ENCODE results near the gene GRB2. TPM values are rescaled to one million over a fixed set of nuclear protein-coding genes. Genes with fewer than 3 reads are reported as not detected.
A peak's percentile ranks its signal among the peaks of the same experiment; 100 is the strongest.

The GRB2 gene
- total and polyA plus RNA-seq, 5 donors from 2014 or later, result 131 to 152 (median 141) TPM

DNA sequence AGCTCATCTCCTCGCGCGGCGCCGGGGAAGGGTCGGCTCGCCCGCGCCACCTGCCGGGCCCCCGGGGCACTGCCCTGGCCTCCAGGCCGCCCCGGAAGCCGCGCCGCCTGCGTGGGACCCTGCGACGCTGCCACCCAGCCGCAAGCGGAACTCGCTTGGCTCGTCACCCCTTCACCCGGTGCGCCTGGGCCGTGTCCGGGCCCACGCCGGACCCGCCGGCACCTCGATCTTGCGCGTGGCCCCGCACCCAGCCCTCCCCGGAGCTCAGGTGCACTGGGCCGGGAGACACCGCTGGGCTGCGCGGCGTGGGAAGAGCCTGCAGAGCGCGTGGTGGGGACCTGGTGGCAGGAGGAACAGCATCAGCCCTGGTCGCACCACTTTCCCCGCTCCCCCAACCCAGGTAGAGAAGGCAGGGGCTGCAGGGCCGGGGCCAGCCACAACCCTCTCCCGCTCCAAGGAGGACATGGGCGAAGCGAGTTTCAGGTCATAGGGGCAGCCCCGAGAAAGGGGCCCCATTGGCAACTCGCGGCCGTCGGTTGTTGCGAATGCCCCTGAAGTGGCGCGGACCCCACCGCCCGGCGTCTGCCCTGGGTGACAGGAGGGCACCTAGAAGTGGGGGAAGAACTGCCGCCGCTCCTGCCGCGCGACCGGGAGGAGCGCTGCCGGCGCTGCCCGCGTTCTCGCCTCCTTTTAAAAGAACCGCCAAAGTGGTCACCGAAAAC, 134.1 kb downstream of the GRB2 start:
- no peaks in the 10 kb centered on the region for H3K27me3 Mint-ChIP-seq
- Histone ChIP-seq H3K36me3 (ENCODE audit: control insufficient read depth, insufficient read depth, low read length) (peaks cover 9% of the 10 kb centered on the region), H3K27ac (ENCODE audit: insufficient read depth, low read length, poor library complexity, severe bottlenecking) (peak overlapping the region; percentile 86), H3K27me3 (ENCODE audit: control insufficient read depth, insufficient read depth, low read length) (no peaks in the 10 kb centered on the region), H3K9me3 (ENCODE audit: control insufficient read depth in 2 of 2, low read length in 2 of 2) (no peaks in the 10 kb centered on the region), H3K4me1 (ENCODE audit: control insufficient read depth, insufficient read depth, low read length, poor library complexity, severe bottlenecking) (peaks cover 28% of the 10 kb centered on the region), H3K4me3 (ENCODE audit: low read depth, low read length) (peak overlapping the region; percentile 67)
- peaks cover 7% of the 10 kb centered on the region for H3K36me3 Mint-ChIP-seq
- H3K4me1 Mint-ChIP-seq, result peaks cover 4 to 46% (median 12%) of the 10 kb centered on the region in 4 donors
- H3K4me3 Mint-ChIP-seq, result peak overlapping the region; percentile 77 to 90 (median 87)
- ATAC-seq (ENCODE audit: low read depth in 2 of 2) (peak; percentile 87 to 91), DNase-seq (peak; percentile 80 to 92 (median 91))
- peaks cover 0 to 2% (median 0%) of the 10 kb centered on the region in 7 donors for H3K9me3 Mint-ChIP-seq
- peak overlapping the region; percentile 57 to 90 (median 90) for H3K27ac Mint-ChIP-seq

- Mint-ChIP-seq H3K9me3 (peaks cover 0 to 2% (median 0%) of the 10 kb centered on the region in 7 donors), H3K27me3 (no peaks in the 10 kb centered on the region), H3K27ac (peak within 1 kb of the TSS; percentile 57 to 90 (median 90)), H3K4me3 (peak within 1 kb of the TSS; percentile 84 to 97 (median 87)), H3K4me1 (peaks cover 4 to 46% (median 12%) of the 10 kb centered on the region in 4 donors), H3K36me3 (peaks cover 7% of the 10 kb centered on the region)
- DNase-seq (no peak), ATAC-seq (ENCODE audit: low read depth in 2 of 2) (no peak)
- Histone ChIP-seq H3K9me3 (ENCODE audit: control insufficient read depth in 2 of 2, low read length in 2 of 2) (no peaks in the 10 kb centered on the region), H3K4me3 (ENCODE audit: low read depth, low read length) (peak within 1 kb of the TSS; percentile 67), H3K27me3 (ENCODE audit: control insufficient read depth, insufficient read depth, low read length) (no peaks in the 10 kb centered on the region), H3K4me1 (ENCODE audit: control insufficient read depth, insufficient read depth, low read length, poor library complexity, severe bottlenecking) (peaks cover 28% of the 10 kb centered on the region), H3K27ac (ENCODE audit: insufficient read depth, low read length, poor library complexity, severe bottlenecking) (peak within 1 kb of the TSS; percentile 89), H3K36me3 (ENCODE audit: control insufficient read depth, insufficient read depth, low read length) (peaks cover 14% of the 10 kb centered on the region)
These were observed 134.6 kb downstream of the GRB2 start, which contains the start of gene MIF4GD for GRCh38 chr17:75270966-75271232. TSS of gene MIF4GD (minus strand) at chr17:75271231. CDS start at chr17:75270195, 1,036 bp downstream.

- Mint-ChIP-seq H3K27me3 (no peaks in the 10 kb centered on the region), H3K4me3 (peak overlapping the region; percentile 83 to 97 (median 85)), H3K36me3 (peaks cover 7% of the 10 kb centered on the region), H3K9me3 (peaks cover 0 to 2% (median 0%) of the 10 kb centered on the region in 7 donors), H3K27ac (peak overlapping the region; percentile 56 to 83 (median 82)), H3K4me1 (peaks cover 4 to 45% (median 12%) of the 10 kb centered on the region in 4 donors)
- Histone ChIP-seq H3K4me1 (ENCODE audit: control insufficient read depth, insufficient read depth, low read length, poor library complexity, severe bottlenecking) (peaks cover 28% of the 10 kb centered on the region), H3K9me3 (ENCODE audit: control insufficient read depth in 2 of 2, low read length in 2 of 2) (no peaks in the 10 kb centered on the region), H3K27ac (ENCODE audit: insufficient read depth, low read length, poor library complexity, severe bottlenecking) (peak overlapping the region; percentile 89), H3K27me3 (ENCODE audit: control insufficient read depth, insufficient read depth, low read length) (no peaks in the 10 kb centered on the region), H3K4me3 (ENCODE audit: low read depth, low read length) (peak overlapping the region; percentile 51), H3K36me3 (ENCODE audit: control insufficient read depth, insufficient read depth, low read length) (peaks cover 19% of the 10 kb centered on the region)
- DNase-seq (peak in 1 of 3 donors; percentile 75), ATAC-seq (ENCODE audit: low read depth in 2 of 2) (peak; percentile 12 to 24)
These were observed 135.1 kb downstream of the GRB2 start for GRCh38 chr17:75270218-75270965.

DNA sequence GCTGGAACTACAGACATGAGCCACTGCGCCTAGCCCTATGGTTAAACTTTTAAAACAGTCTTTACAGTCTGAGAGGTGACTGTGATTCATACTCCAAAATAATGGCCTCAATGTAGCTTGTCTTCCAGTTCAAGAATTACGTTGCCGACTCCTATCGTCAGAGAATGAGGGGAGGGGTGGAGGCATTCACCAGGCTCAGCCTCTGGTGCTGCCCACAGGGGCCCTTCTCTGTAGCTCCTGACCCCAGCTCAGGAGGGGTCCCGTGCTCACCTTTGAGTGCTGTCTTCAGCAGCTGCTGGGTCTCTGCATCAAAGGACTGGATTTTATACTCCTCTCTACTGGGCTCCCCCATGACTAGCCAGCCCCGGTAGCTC, 135.6 kb downstream of the GRB2 start:
- no peaks in the 10 kb centered on the region for H3K27me3 ChIP-seq (ENCODE audit: control insufficient read depth, insufficient read depth, low read length)
- H3K9me3 Mint-ChIP-seq, result peaks cover 0 to 2% (median 0%) of the 10 kb centered on the region in 7 donors
- H3K4me1 Mint-ChIP-seq, result peaks cover 4 to 43% (median 12%) of the 10 kb centered on the region in 4 donors
- peaks cover 22% of the 10 kb centered on the region for H3K36me3 ChIP-seq (ENCODE audit: control insufficient read depth, insufficient read depth, low read length)
- peak overlapping the region; percentile 83 to 97 (median 85) for H3K4me3 Mint-ChIP-seq
- peak overlapping the region; percentile 56 to 83 (median 65) for H3K27ac Mint-ChIP-seq
- ATAC-seq (ENCODE audit: low read depth in 2 of 2) (no peak), DNase-seq (no peak)
- H3K4me3 ChIP-seq (ENCODE audit: low read depth, low read length), result peak overlapping the region; percentile 26
- H3K4me1 ChIP-seq (ENCODE audit: control insufficient read depth, insufficient read depth, low read length, poor library complexity, severe bottlenecking), result peaks cover 28% of the 10 kb centered on the region
- peaks cover 7% of the 10 kb centered on the region for H3K36me3 Mint-ChIP-seq
- H3K9me3 ChIP-seq (ENCODE audit: control insufficient read depth in 2 of 2, low read length in 2 of 2), result no peaks in the 10 kb centered on the region
- peak overlapping the region; percentile 89 for H3K27ac ChIP-seq (ENCODE audit: insufficient read depth, low read length, poor library complexity, severe bottlenecking)
- no peaks in the 10 kb centered on the region for H3K27me3 Mint-ChIP-seq

Other genes with a start within 250 kb of the GRB2 start
- 318 TPM for gene SUMO2, start 222.7 kb downstream of the GRB2 start, total RNA-seq
- gene SUMO2, start 222.7 kb downstream of the GRB2 start, polyA plus RNA-seq, result 100 to 1,000 TPM; 416 to 660 (median 495) TPM
- 79.5 TPM for gene NUP85, start 200.0 kb downstream of the GRB2 start, total RNA-seq
- 10 to 100 TPM; 31.1 to 60.7 (median 44.3) TPM for gene NUP85, start 200.0 kb downstream of the GRB2 start, polyA plus RNA-seq
- gene GGA3, start 144.1 kb downstream of the GRB2 start, total RNA-seq, result 92.6 TPM
- 10 to 100 TPM in 3 of 4 donors, 1 to 10 TPM in 1; 8.0 to 17.2 (median 10.9) TPM for gene GGA3, start 144.1 kb downstream of the GRB2 start, polyA plus RNA-seq
- 32.3 TPM for gene MRPS7, start 143.8 kb downstream of the GRB2 start, total RNA-seq
- 100 to 1,000 TPM; 119 to 141 (median 120) TPM for gene MRPS7, start 143.8 kb downstream of the GRB2 start, polyA plus RNA-seq
- 35.7 TPM for gene MIF4GD, start 134.4 kb downstream of the GRB2 start, total RNA-seq
- 100 to 1,000 TPM in 1 of 4 donors, 10 to 100 TPM in 3; 78.3 to 102 (median 89.4) TPM for gene MIF4GD, start 134.4 kb downstream of the GRB2 start, polyA plus RNA-seq
- 24.9 TPM for gene SLC25A19, start 116.2 kb downstream of the GRB2 start, total RNA-seq
- gene SLC25A19, start 116.2 kb downstream of the GRB2 start, polyA plus RNA-seq, result 10 to 100 TPM; 15.1 to 21.9 (median 19.0) TPM
- 94.7 TPM for gene TMEM94, start 51.0 kb upstream of the GRB2 start, total RNA-seq
- gene TMEM94, start 51.0 kb upstream of the GRB2 start, polyA plus RNA-seq, result 1 to 10 TPM; 4.0 to 8.4 (median 6.2) TPM
- 0.44 TPM for gene CASKIN2, start 109.9 kb upstream of the GRB2 start, total RNA-seq
- gene CASKIN2, start 109.9 kb upstream of the GRB2 start, polyA plus RNA-seq, result under 1 TPM in 1 of 4 donors, not detected in 3; 0.24 TPM
- gene TSEN54, start 110.8 kb upstream of the GRB2 start, total RNA-seq, result 35.2 TPM
- gene TSEN54, start 110.8 kb upstream of the GRB2 start, polyA plus RNA-seq, result 10 to 100 TPM; 42.7 to 54.6 (median 52.9) TPM
- 44.1 TPM for gene LLGL2, start 120.0 kb upstream of the GRB2 start, total RNA-seq
- gene LLGL2, start 120.0 kb upstream of the GRB2 start, polyA plus RNA-seq, result 10 to 100 TPM; 13.6 to 19.2 (median 16.8) TPM
- gene MYO15B, start 182.1 kb upstream of the GRB2 start, total RNA-seq, result 117 TPM
- 1 to 10 TPM in 2 of 4 donors, under 1 TPM in 2; 0.95 to 1.1 (median 1.0) TPM for gene MYO15B, start 182.1 kb upstream of the GRB2 start, polyA plus RNA-seq
- 1.6 TPM for gene SMIM5, start 227.8 kb upstream of the GRB2 start, total RNA-seq
- gene SMIM5, start 227.8 kb upstream of the GRB2 start, polyA plus RNA-seq, result under 1 TPM in 2 of 4 donors, not detected in 2; 0.07 to 0.10 TPM

Measured in CD4-positive, CD25-positive, alpha-beta regulatory T cell (primary cell).